HL-60 (cell line): ENCODE measurements around the gene ACYP2.

ENCODE experiments used
- DNase-seq, 2 experiments: peaks; one replicate each; pipeline ENCODE4 v3.0.0-alpha.2; 2010 to 2020; ENCODE audit warnings: low read depth in 1 of 2, low spot score in 1 of 2
- H3K27ac ChIP-seq: fragments of 250-450 bp; sonication (Bioruptor Pico); replicated peaks from 2 replicates; pipeline ENCODE4 v1.5.1; 2020; ENCODE audit warnings: mild to moderate bottlenecking, moderate library complexity
- H3K27me3 ChIP-seq: fragments of 250-450 bp; sonication (Bioruptor Pico); 2 replicates; pipeline ENCODE4 v1.5.1; 2021; ENCODE audit warnings: mild to moderate bottlenecking, moderate library complexity; ENCODE audit not compliant: insufficient read depth, poor library complexity, severe bottlenecking
- H3K4me3 ChIP-seq: replicated peaks from 2 replicates; pipeline ENCODE4 v1.5.1; 2011; ENCODE audit warnings: mild to moderate bottlenecking, control low read depth, low read length; ENCODE audit not compliant: insufficient read depth
- GABPA ChIP-seq: IDR thresholded peaks from 2 replicates; pipeline ENCODE4 v1.6.1; 2012; ENCODE audit warnings: low read depth
- POLR2AphosphoS5 ChIP-seq: IDR thresholded peaks from 2 replicates; pipeline ENCODE4 v1.6.1; 2012; ENCODE audit warnings: low read depth
- REST ChIP-seq: IDR thresholded peaks from 2 replicates; pipeline ENCODE4 v1.6.1; 2012; ENCODE audit warnings: low read depth; ENCODE audit not compliant: insufficient replicate concordance
- SPI1 ChIP-seq: IDR thresholded peaks from 2 replicates; pipeline ENCODE4 v1.6.1; 2012; ENCODE audit warnings: low read depth, mild to moderate bottlenecking, borderline replicate concordance
- TF ChIP-seq, protein P1 (sequence below): IDR thresholded peaks from one replicate; pipeline ENCODE4 v1.5.1; 2011; ENCODE audit warnings: low read length, control low read depth, inconsistent platforms; ENCODE audit not compliant: insufficient read depth

Gene ACYP2

DNA sequence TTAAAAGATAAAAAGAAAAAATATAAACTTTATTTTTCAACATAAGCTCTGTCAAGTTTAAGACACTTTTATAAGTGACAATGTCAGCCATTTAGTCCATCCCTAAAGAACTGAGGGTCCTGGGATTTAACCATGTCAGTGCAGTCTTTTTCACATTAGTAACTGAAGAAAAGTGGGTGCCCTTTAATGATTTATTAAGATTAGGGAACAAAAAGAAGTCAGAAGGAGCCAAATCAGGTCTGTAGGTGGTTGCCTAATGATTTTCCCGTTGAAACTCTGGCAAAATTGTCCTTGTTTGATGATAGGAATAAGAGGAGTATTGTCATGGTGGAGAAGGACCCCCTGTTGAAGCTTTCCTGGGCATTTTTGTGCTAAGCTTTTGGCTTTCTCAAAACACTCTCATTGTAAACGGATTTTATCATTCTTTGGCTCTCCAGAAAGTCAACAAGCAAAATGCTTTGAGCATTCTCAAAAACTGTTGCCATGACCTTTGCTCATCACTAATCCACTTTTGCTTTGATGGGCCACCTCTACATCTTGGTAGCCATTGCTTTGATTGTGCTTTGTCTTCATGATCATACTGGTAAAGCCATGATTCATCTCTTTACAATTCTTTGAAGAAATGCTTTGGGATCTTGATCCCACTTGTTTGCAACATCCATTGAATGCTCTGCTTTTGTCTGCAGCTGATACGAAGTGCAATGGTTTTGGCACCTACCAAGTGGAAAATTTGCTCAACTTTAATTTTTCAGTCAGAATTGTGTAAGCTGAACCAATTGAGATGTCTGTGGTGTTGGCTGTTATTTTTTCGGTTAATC lies 118.6 kb downstream of the ACYP2 start:
- H3K4me3 ChIP-seq: no peak overlapping the region
- no peak for DNase-seq
- H3K27me3 ChIP-seq: no peaks in the 10 kb centered on the region
- no peak overlapping the region for H3K27ac ChIP-seq
- no peak for TF ChIP-seq REST

- no peak for TF ChIP-seq GABPA
- TF ChIP-seq SPI1: no peak
- TF ChIP-seq, protein P1, sequence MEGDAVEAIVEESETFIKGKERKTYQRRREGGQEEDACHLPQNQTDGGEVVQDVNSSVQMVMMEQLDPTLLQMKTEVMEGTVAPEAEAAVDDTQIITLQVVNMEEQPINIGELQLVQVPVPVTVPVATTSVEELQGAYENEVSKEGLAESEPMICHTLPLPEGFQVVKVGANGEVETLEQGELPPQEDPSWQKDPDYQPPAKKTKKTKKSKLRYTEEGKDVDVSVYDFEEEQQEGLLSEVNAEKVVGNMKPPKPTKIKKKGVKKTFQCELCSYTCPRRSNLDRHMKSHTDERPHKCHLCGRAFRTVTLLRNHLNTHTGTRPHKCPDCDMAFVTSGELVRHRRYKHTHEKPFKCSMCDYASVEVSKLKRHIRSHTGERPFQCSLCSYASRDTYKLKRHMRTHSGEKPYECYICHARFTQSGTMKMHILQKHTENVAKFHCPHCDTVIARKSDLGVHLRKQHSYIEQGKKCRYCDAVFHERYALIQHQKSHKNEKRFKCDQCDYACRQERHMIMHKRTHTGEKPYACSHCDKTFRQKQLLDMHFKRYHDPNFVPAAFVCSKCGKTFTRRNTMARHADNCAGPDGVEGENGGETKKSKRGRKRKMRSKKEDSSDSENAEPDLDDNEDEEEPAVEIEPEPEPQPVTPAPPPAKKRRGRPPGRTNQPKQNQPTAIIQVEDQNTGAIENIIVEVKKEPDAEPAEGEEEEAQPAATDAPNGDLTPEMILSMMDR: no peak
- no peak for TF ChIP-seq REST
- no peak for TF ChIP-seq POLR2AphosphoS5
- no peak overlapping the region for H3K27ac ChIP-seq
- H3K4me3 ChIP-seq: no peak overlapping the region
- no peak for DNase-seq
- H3K27me3 ChIP-seq: peaks cover 2% of the 10 kb centered on the region
Observed at GRCh38 chr2:54237428-54237827, 122.0 kb downstream of the ACYP2 start.

GRCh38 chr2:54239427-54239826 lies 124.0 kb downstream of the ACYP2 start:
- H3K27ac ChIP-seq: no peak overlapping the region
- no peak for TF ChIP-seq POLR2AphosphoS5
- no peak for TF ChIP-seq SPI1
- no peak for TF ChIP-seq REST
- no peak for TF ChIP-seq GABPA
- TF ChIP-seq, protein P1: no peak
- no peak for DNase-seq
- H3K4me3 ChIP-seq: no peak overlapping the region
- H3K27me3 ChIP-seq: peaks cover 2% of the 10 kb centered on the region
